Ecto neural progenitor cell (in vitro differentiated cells): ENCODE measurements around the gene DMRTC2.

Experiments
- DNase-seq: peaks from one replicate; pipeline ENCODE4 v3.0.0-alpha.2; 2018; ENCODE audit warnings: low spot score

Gene DMRTC2

DNA sequence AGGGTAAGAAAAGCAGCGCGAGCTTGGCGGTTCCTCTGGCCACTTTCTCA lies at the start of gene DMRTC2:
Gene DMRTC2, plus strand, starts transcription at position 42 of the 50 bp plus-strand sequence. CDS start 2,387 bp downstream, outside the sequence.
- no peak for DNase-seq

DNA sequence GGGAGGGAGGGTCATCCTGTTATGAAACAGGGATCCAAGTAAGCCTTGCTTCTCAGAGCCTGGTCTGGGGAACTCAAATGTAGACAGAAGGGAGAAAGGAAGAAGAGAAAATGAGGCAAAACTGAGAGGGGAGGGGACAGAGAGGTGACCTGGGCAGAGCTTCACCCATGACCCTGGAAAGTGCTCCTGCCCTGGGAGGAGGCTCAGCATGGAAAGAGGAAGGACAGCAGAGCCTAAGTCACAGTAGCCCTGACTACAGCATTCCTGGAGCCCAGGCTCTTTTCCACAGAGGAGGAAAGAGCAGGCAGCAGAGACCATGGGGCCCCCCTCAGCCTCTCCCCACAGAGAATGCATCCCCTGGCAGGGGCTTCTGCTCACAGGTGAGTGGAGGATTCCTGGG lies 48.5 kb upstream of the DMRTC2 start, which contains the start of gene CEACAM3:
Gene CEACAM3, plus strand, starts transcription at position 226 of the 400 bp plus-strand sequence. Its CDS starts 91 bp downstream, at position 317.
- DNase-seq = no peak

DNA sequence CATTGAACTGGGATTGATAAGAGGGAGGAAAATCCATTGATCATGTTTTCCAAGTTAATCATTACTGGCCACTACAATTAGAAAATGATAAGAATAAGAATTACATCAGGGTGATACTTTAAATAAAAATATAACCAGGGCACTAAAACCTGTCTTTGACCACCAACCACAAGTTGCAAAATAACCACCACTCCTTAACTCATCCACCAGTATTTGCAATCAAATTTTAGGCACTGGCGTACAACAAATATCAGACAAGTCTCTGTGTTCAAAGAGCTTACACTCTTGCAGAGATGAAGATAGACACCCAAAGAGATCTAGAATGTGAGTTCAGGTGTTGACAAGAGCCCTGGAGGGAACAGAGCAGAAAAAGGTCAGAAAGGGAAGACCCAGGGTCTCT lies 47.9 kb upstream of the DMRTC2 start:
- DNase-seq = no peak

- DNase-seq = no peak
Measured at GRCh38 chr19:41799444-41800000, 45.3 kb upstream of the DMRTC2 start.

- DNase-seq = no peak
Measured at GRCh38 chr19:41801031-41801430, 43.8 kb upstream of the DMRTC2 start.

DNA sequence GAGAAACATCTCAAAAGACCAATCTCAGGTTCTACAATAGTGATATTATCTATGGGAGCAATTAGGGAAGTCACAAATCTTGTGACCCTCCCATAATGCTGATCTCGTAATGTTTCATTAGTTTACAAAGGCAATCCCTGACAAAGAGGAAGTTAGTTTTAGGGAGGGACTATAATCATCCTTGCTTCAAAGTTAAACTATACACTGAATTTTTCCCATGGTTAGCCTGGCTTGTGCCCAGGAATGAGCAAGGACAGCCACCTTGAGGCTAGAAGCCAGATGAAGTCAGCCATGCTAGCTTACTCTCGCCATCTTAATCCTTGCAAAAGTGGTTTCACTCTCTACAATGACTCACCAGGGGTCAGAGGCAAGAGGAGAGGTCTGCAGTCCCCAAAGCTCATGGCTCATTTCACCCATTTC lies 43.0 kb upstream of the DMRTC2 start:
- no peak for DNase-seq

- DNase-seq = no peak
Measured at GRCh38 chr19:41802770-41803169, 42.1 kb upstream of the DMRTC2 start.

GRCh38 chr19:41804336-41804735 lies 40.5 kb upstream of the DMRTC2 start:
- DNase-seq = no peak

DNA sequence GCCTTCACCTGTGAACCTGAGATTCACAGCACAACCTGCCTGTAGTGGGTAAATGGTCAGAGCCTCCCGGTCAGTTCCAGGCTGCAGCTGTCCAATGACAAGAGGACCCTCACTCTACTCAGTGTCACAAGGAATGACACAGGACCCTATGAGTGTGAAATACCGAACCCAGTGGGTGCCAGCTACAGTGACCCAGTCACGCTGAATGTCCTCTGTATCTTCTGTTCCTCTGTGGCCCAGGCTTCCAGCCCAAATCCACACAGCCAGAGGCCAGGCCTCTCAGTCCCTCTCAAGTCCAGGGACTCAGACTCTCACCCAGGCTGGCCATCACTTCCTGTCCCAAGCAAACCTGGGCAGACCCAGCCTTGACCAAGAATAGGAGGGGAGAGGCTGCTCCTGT lies 37.7 kb upstream of the DMRTC2 start:
- no peak for DNase-seq

DNA sequence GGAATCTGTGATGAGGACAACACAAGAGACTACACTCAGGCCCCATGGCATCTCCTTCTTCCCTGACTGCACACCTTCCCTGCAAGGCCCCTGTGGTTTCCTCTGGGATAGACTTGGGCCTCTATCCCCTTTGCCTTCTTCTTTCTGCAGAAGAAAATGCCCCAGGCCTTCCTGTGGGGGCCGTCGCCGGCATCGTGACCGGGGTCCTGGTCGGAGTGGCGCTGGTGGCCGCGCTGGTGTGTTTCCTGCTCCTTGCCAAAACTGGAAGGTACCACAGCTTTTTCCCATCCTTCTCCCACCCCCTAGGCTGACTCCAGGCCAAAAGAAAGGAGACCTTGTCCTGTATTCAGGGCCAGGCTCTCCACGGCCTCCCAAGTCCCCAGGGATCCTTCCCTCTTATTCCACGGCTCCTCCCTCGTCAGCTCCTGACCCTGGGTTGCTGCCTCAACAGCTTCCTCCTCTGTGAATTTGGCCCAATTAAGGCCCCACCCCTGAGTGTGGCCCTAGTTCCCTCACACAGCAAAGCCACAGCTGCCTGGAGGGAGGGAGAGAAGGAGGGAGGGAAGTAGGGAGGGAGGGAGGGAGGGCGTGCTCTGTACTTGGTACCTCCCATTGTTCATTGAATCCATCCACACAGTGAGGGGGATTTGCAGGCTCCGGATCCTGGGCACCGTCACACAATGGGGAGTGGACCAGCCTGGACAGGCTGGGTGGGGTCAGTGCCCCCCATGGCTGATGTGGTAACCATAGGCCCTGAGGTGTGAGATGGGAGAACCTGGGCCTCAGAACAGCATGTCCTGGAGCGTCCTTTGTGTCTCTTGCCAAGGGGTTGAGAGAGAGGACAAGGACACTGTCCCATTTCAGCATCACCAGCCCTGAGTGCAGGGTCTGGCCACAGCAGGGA lies 35.9 kb upstream of the DMRTC2 start:
- DNase-seq = no peak

DNA sequence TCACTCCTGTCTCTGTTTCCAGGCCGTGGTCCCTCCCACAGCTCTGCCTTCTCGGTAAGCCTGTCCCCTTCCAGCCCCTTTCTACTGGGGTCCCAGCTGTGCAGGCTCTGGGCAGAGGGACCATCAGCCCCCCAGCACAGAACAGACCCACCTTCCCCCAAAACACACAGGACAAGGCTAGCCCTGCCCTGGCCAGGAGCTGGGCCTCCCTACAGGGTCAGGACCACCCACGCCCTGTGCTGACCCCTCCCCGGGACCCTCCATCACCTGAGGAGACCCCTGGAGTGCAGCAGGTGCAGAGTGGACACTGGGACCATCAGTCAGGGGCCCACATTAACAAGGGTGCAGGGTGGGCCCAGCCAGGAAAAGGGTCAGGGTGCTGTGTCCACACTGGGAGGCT lies 34.5 kb upstream of the DMRTC2 start:
- no peak for DNase-seq

DNA sequence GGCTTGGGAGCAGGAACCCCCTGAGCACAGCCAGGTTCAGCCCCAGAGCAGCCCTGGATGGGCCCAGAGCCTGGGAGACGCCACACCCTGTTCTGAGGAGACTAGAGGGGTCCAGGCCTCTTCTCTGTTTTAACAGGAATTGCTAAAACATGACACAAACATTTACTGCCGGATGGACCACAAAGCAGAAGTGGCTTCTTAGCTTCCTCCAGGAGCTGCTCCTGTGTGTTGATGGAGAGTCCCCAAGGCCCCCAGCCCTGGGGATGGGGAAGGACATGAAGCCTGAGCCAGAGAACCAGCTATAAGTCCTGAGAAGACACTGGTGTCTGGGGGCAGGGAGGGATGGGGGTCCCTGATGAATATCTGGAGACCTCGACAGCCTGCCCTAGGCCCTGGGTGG lies 33.8 kb upstream of the DMRTC2 start:
- DNase-seq = no peak

DNA sequence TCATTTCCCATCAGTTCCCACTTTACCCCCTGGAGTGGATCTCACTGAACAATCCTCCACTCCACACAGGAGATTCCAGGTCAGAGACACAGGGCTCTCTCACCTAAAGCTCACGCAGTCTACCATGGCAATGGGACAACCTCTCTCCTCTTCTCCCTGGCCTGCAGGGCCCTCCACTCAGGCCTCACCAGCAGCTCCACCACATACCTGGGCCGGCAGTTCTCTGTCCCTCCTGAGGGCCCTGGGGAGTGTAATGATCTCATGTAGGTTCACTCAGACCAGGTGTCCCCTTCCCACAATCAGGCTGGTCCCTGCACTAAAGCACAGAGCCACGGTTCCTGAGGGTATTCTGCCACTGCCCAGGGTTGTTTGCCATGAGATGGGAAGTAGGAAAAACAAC lies 32.9 kb upstream of the DMRTC2 start:
- no peak for DNase-seq

- no peak for DNase-seq
Measured at GRCh38 chr19:41813911-41814310, 30.9 kb upstream of the DMRTC2 start.

DNA sequence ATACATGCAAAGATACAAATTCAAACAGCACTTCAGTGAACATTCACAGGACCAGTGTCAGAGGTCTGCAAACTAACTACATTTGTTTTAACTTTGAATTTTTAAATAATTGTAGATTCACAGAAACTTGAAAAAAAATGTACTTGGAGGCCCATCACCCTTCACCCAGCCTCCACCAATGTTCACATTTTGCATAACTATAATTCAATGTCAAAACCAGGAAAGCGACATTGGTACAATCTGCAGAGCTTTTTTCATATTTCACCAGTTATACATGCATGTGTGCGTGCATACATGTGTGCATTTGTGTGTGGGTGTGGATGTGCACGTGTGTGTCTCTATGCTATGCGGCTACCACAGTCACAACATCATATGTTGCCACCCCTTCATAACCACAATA lies 29.5 kb upstream of the DMRTC2 start:
- DNase-seq = no peak

- DNase-seq = no peak
Measured at GRCh38 chr19:41816761-41817160, 28.1 kb upstream of the DMRTC2 start.

DNA sequence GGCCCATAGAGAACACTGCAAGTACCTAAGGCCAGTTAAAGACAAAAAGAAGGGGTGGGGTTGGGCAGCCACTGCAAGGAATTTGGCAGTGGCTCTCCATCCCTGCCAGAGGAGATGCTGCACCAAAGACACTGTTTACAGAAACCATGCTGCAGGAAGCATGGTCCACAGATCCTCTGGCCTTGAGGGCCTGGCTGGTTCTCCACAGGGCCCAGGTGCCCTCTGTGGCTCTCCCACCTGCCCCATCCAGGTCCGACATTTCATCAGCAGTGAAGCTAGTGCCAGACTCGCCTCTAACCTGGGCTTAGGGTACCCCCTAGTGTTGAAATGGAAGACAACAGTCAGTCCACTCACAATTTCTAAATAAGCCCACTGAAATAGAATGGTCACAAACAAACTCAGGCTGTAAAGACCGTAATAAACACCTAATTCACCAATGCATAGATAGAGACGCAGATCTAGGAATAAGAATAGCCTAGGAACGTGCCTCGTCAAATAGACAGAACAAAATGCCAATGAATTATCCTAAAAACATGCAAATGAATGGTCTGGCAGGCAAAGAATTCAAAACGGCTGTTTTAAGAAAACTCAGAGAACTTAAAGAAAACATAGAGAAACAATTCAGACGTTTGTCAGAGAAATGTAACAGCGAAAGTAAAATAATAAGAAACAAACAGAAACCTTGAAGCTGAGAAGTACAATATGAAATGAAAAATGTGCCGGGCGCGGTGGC lies 23.7 kb upstream of the DMRTC2 start:
- peak; percentile 60 for DNase-seq

DNA sequence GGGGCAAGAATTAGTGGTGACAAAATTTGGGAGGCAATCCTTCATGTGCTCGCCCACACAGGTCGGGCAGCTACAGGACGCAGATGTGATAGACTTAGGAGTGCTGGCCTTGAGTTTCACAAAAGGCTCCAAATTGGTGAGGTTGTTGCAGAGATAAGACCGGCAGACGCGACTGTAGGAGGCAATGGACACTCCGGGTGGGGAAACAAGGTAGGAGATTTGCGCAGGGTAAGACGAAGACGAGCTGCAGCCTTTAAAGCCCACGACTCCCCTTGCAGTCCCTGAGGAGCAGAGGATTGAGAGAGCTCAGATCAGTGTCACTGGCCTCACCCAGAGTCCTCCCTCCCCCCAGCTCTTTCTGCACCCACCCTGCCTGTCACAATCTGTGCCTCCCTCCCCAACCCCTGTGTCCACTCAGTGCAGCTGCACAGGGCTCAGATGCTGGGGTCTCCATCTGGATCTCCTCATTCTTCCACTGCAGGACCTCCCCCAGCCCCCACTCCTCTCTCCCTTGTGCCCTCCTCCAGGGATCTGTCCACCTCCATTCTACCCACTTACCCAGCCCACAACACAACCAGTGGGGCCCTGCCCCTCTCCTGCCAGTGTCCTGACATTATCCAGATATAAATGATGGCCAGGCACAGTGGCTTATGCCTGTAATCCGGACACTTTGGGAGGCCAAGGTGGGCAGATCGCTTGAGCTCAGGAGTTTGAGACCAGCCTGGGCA lies 6.7 kb upstream of the DMRTC2 start:
- no peak for DNase-seq

DNA sequence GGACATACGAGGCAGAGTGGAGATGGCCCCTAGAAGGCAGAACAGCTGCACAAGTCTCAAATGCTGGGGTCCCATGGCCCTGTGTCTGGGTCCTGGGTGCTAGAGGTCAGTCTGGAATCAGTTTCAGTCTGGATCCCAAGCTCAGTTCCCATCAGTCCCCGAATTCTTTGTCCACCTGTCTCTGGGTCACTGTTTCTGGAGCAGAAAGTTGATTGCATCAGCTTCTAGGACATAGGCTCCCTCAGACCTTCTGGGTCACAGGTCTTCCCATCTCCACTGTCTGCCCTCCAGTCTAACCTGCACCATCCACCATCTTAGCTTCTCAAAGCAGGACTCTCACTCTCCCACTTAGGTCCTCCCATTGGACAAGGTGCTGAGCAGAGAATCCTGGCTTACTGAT lies 5.6 kb upstream of the DMRTC2 start:
- DNase-seq = no peak

DNA sequence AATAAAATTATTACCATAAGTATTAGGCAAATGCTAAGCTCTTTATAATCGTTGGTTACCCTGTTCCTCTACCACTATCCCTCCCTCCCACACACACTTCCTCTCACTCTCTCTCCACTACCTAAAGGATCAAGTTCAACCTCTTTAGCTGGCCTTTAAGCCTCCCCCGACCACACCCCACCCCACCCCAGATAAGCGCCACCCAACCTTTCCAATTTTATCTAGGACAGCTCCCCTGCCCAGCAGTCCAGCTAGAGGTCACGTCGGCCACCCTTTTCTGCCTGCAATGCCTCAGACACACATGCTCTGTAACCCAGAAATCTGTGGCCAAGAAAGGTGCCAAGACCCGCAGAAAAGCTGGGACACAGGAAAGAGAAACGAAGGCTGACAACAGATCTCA lies 1.5 kb upstream of the DMRTC2 start:
- no peak for DNase-seq

DNA sequence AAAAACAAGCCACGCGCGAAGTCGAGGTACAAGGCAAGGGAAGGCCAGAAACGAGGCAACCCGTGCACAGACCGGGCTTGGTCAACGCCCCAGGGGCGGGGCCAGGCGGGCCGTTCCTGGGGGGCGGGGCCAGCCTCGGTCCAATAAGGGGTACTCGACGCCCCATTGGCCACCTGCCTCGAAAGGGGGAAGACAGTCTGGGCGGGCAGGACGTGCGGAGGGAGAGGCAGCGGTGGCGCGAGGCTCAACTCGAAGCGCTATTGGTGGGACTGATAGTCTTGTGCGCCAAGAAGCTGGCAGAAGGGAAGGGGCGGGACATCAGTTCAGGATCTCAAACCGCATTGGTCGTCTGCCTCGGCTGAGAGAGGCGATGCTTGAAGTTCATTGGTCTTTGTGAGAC lies 241 bp upstream of the DMRTC2 start, which contains the start of gene LYPD4:
Gene LYPD4, minus strand, starts transcription at position 83 of the 400 bp plus-strand sequence. CDS start 5,398 bp downstream, outside the sequence.
- no peak for DNase-seq

DNA sequence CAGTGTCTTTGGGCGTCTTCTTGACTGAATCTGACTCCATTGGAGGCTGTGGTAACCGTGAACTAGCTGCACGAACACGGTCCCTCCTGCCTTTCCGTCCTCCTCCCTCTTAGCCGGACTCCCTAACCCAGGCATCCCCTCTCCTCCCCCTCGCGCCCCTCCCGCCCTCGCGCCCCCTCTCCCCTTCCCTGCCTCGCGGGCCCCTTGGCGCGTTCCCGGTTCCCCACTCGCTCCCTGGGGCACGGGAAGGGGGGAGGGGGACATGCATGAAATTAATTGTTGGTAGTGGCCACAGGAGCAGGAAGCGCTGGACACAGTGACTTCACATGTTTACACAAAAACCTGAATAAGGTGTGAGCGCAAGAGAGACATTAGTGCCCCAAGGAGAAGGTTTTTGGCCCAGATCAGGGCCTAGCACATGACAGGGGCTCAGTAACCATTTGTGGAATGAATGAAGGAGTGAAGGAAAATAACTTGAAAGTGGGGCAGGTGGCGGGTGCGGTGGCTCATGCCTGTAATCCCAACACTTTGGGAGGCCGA lies 279 bp downstream of the DMRTC2 start:
- DNase-seq = no peak
